C4-2B (cell line): ENCODE measurements around the gene LEPROT.
"Not testable (repeated sequence)": the region's sequence is repeated elsewhere in the genome, so short reads cannot be mapped to it uniquely, and the experiment has no call there.

ENCODE experiments used
- ZFX ChIP-seq: fragments of 450-650 bp; IDR thresholded peaks from 2 replicates; pipeline ENCODE4 v1.6.1; 2017
- TF ChIP-seq, protein P1 (sequence below): fragments of 450-650 bp; conservative IDR thresholded peaks from 2 replicates; pipeline ENCODE4 v1.5.1; 2017; ENCODE audit warnings: mild to moderate bottlenecking

DNA sequence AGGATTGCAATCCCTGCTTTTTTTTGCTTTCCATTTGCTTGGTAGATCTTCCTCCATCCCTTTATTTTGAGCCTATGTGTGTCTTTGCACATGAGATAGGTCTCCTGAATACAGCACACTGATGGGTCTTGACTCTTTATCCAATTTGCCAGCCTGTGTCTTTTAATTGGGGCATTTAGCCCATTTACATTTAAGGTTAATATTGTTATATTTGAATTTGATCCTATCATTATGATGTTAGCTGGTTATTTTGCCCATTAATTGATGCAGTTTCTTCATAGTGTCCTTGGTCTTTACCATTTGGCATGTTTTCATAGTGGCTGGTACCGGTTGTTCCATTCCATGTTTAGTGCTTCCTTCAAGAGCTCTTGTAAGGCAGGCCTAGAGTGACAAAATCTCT lies 45.4 kb downstream of the LEPROT start:
- TF ChIP-seq, protein P1, sequence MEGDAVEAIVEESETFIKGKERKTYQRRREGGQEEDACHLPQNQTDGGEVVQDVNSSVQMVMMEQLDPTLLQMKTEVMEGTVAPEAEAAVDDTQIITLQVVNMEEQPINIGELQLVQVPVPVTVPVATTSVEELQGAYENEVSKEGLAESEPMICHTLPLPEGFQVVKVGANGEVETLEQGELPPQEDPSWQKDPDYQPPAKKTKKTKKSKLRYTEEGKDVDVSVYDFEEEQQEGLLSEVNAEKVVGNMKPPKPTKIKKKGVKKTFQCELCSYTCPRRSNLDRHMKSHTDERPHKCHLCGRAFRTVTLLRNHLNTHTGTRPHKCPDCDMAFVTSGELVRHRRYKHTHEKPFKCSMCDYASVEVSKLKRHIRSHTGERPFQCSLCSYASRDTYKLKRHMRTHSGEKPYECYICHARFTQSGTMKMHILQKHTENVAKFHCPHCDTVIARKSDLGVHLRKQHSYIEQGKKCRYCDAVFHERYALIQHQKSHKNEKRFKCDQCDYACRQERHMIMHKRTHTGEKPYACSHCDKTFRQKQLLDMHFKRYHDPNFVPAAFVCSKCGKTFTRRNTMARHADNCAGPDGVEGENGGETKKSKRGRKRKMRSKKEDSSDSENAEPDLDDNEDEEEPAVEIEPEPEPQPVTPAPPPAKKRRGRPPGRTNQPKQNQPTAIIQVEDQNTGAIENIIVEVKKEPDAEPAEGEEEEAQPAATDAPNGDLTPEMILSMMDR = not testable (repeated sequence)
- not testable (repeated sequence) for TF ChIP-seq ZFX
